ENCODE measurements around the gene TSPAN4.

DNA sequence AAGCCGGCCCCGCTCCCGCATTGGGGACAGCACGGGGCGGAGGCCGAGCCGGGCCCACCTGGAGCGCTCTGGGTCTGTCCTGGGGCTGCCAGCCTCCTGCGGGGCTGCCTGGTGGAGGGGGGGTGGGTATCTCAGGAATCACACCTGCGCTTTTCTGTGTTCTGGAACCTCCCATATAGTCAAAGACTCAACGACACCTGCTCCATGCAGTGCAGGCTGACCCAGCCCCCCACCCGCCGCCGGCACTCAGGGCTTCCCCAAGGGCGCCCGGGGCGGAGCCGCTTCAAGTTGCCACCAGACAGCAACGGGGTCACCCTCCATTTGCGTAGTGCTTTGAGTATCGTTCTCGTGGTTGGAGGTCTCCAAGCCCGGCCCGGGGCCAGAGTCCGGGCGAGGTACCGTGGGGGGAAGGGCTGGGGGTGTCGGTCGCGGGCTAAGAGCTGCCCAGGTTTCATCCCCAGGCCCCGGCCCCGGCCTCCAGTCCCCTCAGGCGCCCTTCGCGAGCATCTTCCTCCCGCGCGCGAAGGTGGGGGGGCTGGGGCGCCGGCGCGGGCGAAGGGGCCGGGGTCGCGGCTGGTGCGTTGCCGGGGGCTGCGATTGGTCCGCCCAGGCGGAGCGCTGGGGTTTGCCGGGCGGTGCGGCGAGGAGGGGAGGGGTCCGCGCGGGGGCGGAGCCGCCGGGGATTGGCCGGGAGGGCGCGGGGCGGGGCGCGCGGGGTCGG is 6.6 kb downstream of the TSPAN4 start:
- TF ChIP-seq MIER1 (IDR thresholded peaks at IDR 0.05; ENCODE audit: low read depth) (no peak), ARHGAP35 (IDR thresholded peaks at IDR 0.05; ENCODE audit: partially characterized antibody) (no peak), NFIC (IDR thresholded peaks at IDR 0.05) (no peak), ZNF174 (CRISPR knock-in tag; IDR thresholded peaks at IDR 0.05) (no peak), CTCF (IDR thresholded peaks at IDR 0.05 in 2 of 3, conservative IDR thresholded peaks at IDR 0.05 in 1 of 3; ENCODE audit: insufficient read depth in 2 of 3, low read depth in 1 of 3, low read length in 3 of 3) (no peak), ZFP36 (IDR thresholded peaks at IDR 0.05; ENCODE audit: low read depth, low read length, partially characterized antibody) (no peak), NELFE (IDR thresholded peaks at IDR 0.05; ENCODE audit: insufficient read depth, insufficient read length) (no peak)
- TF ChIP-seq, protein P1, sequence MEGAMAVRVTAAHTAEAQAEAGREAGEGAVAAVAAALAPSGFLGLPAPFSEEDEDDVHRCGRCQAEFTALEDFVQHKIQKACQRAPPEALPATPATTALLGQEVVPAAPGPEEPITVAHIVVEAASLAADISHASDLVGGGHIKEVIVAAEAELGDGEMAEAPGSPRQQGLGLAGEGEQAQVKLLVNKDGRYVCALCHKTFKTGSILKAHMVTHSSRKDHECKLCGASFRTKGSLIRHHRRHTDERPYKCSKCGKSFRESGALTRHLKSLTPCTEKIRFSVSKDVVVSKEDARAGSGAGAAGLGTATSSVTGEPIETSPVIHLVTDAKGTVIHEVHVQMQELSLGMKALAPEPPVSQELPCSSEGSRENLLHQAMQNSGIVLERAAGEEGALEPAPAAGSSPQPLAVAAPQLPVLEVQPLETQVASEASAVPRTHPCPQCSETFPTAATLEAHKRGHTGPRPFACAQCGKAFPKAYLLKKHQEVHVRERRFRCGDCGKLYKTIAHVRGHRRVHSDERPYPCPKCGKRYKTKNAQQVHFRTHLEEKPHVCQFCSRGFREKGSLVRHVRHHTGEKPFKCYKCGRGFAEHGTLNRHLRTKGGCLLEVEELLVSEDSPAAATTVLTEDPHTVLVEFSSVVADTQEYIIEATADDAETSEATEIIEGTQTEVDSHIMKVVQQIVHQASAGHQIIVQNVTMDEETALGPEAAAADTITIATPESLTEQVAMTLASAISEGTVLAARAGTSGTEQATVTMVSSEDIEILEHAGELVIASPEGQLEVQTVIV (CRISPR knock-in tag; IDR thresholded peaks at IDR 0.05; ENCODE audit: borderline replicate concordance), result no peak

Data from K562 (cell line).